SK-MEL-5 (cell line): ENCODE data around the gene OSBPL6. TPM values are rescaled to one million over a fixed set of nuclear protein-coding genes. Genes with fewer than 3 reads are reported as not detected.
A peak's percentile ranks its signal among the peaks of the same experiment; 100 is the strongest.
"Not testable (repeated sequence)": the region's sequence is repeated elsewhere in the genome, so short reads cannot be mapped to it uniquely, and the experiment has no call there.

Experiments
- DNase-seq: peaks from one replicate; pipeline ENCODE4 v3.0.0-alpha.2; 2016; ENCODE audit warnings: low read depth, low spot score
- in situ Hi-C: cut with HindIII; loops from 2 replicates; pipeline ENCODE4 v1.10.0; 2016; ENCODE audit warnings: low sequenced_read_pairs, high pct_unique_total_duplicates, low pct_unique_long_range_greater_than_20kb
- total RNA-seq: library from RNA; depleted of rRNA; stranded (reverse); fragments of >200 nt; shearing (Covaris generic); gene quantifications from 2 replicates; pipeline ENCODE4 v1.2.3, GENCODE V29; 2014

OSBPL6 gene
- total RNA-seq, 1 experiment from 2014 or later = 5.1 TPM

DNA sequence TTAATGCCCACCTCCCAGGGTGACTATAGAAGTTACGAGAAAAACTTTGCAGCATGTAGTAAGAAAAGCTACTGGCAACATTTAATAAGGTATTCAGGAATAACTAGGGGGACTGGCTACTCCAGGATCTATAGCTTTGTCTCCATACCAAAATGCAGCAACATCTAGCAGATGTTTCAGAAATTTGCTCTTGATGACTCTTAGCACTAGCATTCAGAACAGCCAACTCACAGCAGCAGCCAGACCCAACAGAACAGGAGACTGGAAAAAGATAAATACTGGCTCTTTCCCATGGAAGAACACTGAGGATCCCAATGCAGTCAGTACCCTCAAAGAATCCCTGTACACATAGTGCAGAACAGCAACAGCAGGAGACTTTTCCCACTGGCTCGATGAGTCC, 151.6 kb downstream of the OSBPL6 start:
- in situ Hi-C loops = no loop called here
- no peak for DNase-seq

DNA sequence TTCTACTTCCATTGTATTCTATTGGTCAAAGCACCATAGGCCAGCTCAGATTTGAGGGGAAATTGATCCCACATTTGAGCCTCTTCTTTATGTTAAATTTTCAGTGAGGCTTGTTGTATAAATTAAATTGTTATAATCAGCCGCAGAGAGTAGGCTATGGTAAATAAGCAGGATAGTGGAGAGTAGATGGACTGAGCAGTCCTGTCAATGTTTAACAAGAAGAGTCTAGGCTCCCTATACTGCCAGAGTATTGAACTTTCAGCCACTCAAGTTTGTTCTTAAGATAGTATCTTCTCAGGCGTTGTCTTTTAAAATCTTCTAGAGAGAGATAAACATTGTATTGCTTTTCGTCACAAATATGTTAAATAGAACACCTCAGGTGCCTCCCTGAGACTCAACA, 155.7 kb downstream of the OSBPL6 start:
- DNase-seq = no peak
- in situ Hi-C loops = no loop called here

DNA sequence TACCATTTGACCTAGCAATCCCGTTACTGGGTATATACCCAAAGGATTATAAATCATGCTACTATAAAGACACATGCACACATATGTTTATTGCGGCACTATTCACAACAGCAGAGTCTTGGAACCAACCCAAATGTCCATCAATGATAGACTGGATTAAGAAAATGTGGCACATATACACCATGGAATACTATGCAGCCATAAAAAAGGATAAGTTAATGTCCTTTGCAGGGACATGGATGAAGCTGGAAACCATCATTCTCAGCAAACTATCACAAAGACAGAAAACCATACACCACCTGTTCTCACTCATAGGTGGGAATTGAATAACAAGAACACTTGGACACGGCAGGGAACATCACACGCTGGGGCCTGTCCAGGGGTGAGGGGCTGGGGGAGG, 163.4 kb downstream of the OSBPL6 start:
- in situ Hi-C loops, DNase-seq: not testable (repeated sequence)

DNA sequence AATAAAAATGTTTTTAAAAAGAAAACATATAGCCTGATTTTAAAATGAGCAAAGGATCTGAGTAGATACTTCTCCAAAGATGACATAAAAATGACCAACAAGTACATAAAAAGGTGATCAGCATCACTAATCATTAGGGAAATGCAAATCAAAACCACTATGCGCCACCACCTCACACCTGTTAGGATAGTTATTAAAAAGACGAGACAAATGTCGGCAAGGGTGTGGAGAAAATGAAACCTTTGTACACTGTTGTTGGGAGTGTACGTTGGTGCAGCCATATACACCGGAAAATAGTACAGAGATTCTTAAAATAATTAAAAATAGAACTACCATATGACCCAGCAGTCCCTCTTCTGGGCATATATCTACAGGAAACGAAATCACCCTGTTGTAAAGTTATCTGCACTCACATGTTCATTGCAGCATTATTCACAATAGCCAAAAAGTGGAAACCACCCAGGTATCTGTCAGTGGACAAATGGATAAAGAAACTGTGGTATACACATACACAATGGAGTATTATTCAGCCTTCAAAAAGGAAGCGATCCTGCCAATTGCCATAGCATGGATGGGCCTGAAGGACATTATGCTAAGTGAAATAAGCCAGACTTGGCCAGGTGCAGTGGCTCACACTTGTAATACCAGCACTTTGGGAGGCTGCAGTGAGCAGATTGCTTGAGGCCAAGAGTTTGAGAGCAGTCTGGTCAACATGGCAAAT, 165.0 kb downstream of the OSBPL6 start:
- in situ Hi-C loops = no loop called here
- no peak for DNase-seq

DNA sequence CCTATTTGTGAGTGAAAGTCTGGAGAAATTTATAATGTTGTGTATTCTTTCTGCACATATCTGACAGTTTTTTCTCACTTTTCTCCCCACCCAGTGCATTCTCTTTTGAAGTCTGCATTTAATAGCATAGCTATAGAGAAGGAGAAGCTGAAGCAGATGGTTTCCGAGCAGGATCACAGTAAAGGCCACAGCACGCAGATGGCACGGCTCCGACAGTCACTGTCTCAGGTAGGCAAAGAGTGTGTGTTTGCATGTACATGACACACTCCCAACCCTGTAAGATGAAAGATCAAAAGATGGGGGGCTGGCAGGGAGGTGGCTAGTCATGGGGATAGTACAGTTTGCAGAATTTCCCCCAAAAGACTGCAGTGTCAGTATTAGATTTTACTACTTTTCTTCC, 167.3 kb downstream of the OSBPL6 start:
- no peak for DNase-seq
- in situ Hi-C loops = no loop called here

DNA sequence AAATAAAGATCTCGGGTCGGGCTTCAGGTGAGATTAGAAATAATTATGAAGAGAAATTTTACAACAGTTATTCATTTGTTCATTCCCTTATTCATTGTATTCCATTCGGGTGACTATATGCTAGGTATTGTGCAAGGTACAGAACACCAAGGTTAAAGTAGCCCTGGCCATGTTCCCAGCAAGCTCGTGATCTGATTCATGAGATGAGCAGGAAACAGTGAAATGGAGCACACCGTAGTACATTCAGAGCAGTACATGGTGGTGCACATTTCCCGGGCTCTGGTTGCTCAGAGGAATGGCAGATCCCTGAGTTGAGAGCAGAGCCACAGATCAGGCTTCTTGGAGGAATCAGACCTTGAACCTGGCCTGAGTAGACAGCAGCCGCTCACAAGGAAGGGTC, 168.9 kb downstream of the OSBPL6 start:
- in situ Hi-C loops = no loop called here
- peak; percentile 13 for DNase-seq

DNA sequence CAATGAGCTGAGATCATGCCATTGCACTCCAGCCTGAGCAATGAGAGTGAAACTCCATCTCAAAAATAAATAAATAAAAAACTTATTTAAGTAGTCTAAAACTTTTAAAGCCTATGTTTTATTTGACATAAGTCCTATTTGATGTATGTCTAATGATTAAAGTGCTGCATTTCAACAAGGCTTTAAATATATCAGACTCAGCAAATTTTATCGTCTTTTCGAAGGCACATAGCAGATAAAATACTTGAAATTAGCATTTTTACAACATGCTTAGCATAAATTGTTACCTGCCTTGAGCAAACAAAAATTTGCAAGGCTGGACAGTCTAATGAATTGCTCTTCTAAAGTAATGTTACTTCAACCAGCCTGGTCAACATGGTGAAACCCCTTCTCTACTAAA, 170.8 kb downstream of the OSBPL6 start:
- no peak for DNase-seq

DNA sequence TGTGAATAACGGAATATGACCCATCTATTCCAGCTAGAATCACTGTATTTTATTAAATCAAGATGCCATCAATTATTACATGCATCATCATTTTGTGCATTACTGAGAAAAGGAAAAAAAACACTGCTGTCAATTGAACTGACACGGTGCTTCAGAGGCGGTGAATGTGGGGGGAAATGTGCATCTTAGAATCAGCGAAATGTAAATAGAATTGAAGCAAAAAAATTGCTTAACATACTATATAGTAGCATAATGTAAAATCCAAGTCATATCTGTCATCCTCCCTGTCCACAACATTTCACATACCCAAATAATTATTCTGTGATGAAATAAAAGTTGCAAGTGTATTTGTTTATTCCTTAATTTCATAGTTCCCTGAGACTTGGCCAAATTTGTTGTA, 172.1 kb downstream of the OSBPL6 start:
- no peak for DNase-seq
- in situ Hi-C loops = no loop called here

More for the DNA sequence above, 170.8 kb downstream of the OSBPL6 start:
- in situ Hi-C loops = no loop called here

DNA sequence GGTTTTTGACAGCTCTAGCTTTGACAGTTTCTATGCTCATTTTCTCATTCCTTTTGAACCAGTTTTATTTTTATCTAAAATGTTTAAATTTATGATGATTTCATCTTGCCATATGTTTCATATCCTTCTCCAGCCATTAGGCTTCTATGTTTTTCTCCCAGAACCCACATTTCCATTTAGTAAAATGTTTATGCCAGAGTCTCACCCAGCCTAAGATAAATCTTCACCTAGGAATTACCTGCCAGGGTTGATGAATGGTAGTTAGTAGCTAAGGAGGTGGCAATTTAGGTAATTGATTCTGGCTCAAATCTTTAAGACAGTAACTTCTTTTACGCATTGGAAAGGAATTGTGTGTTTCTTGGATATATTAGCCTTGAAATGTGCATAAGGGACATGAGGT, 173.0 kb downstream of the OSBPL6 start:
- no peak for DNase-seq
- in situ Hi-C loops = no loop called here

DNA sequence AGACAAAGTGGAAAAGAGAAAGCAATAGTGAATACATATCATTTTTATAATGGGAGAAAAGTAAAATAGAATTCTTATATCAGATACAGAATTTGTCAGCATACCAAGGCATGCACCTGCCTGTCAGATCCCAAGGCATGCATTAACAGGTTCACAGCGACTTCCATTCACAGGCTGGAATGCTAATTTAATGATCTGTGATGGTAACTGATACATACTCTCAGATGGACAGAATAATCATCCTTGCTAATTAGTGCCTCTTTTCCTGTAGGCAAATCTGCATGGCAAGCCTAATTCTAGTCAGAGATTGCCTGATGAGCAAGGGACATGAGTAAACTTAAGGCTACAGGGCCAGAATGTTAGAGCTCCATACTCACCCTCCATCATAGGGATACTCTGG, 180.6 kb downstream of the OSBPL6 start:
- in situ Hi-C loops = no loop called here

DNA sequence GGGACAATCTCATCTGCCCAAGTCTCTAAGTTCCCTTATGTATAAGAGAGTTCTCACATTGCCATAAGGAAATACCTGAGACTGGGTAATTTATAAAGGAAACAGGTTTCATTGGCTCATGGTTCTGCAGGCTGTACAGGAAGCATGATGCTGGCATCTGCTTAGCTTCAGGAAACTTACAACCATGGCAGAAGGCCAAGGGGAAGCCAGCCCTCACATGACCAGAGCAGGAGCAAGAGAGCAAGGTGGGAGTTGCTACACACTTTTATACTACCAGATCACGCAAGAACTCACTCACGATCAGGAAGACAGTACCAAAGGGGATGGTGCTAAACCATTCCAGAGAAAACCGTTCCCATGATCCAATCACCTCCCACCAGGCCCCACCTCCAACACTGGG, 182.7 kb downstream of the OSBPL6 start:
- in situ Hi-C loops = no loop called here
- no peak for DNase-seq

More for the DNA sequence above, 180.6 kb downstream of the OSBPL6 start:
- DNase-seq = no peak

DNA sequence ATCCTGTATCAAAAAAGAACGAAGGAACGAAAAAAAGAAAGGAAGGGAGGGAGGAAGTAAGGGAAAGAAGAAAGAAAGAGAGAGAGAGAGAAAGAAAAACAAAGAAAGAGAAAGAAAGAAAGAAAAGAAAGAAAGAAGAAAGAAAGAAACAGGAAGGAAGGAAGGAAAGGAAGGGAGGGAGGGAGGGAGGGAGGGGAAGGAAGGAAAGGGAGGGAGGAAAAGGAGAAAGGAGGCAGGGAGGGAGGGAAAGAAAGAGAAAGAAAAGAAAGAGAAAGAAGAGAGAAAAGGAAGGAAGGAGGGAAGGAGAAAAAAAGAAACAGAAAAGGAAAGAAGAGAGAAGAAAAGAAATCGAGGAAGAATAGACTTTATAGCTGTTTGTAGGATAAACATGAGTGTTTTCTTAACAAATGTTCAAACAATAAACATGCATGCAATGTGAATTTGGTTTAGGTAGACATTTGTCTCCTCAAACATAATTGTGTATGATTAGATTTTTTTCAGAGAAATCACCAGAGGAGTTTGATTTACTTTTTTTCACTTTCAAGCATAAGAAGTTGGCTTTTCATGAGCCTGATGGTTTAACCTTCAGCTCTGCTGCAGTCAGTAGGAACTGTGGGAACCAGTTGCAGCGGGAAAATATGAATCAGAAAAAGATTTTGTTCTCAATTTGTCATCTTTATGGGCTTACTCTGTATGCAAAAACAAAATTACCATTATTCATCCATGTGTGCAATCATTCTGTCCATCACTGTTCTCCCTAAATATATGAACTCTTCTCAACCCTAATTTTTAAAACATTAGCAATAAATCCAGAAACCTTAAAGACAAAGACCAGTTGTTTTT, 185.1 kb downstream of the OSBPL6 start:
- no peak for DNase-seq
- in situ Hi-C loops = no loop called here

DNA sequence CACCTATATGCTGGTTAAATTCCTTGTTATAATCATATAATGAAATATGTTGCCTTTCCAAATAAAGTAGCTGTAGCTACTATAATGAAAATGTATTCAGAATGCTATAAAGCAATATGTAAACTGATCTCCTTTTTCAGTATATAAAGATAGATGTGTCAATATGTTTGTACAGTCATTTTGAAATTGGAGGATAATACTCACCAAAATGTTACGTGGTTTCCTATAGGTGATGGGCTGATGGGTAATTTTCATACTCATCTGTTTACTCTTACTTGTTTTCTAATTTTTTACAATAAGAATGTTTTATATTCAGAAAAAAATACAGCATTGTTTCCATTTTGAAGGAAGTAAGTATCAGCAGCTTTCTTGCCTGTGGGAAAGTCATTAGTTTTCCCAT, 186.5 kb downstream of the OSBPL6 start:
- in situ Hi-C loops = no loop called here
- DNase-seq = no peak

DNA sequence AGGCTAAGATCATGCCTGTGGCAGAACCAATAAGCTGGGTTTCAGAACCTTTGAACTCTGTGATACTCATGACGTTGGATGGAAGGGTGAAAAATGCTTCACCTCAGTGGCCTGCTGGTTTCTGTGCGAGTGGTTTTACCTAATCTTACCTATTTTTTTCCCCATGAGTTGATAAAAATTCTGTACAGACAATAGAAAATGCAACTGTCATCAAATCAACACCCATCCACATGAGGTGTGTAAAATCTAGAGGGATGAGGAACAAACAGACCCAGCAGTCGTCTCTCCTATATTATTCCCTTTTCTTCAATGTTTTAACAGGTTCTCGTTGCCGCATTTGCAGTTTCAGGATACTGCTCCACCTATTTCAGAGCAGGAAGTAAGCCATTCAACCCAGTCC, 189.4 kb downstream of the OSBPL6 start:
- DNase-seq = no peak

DNA sequence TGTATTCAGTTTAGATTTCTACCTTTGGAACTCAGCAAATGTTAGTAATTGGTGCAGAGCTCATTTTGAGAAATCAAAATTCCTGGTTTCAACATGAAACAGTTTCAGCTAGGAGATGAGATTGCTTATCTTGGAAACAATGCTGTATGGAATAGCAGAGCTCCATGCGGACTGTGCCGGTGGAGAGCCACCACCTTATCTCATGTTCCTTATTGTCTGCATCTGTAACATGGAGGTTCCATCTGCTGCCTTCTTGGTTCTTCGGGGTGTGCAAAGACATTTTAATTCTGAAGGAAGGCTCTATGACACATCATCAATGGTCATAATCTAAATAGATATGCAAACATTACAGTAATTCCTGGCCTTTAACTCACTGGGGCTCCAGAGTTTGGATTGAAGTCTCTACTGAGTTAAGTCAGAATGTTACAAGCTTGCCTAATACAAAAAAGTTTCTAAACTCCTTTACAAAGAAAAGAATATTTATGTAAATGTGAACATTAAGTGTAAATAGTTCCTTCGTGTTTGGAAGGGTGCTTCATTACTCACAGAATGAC, 191.4 kb downstream of the OSBPL6 start:
- no peak for DNase-seq
- in situ Hi-C loops = no loop called here

More for the DNA sequence above, 189.4 kb downstream of the OSBPL6 start:
- in situ Hi-C loops = no loop called here

DNA sequence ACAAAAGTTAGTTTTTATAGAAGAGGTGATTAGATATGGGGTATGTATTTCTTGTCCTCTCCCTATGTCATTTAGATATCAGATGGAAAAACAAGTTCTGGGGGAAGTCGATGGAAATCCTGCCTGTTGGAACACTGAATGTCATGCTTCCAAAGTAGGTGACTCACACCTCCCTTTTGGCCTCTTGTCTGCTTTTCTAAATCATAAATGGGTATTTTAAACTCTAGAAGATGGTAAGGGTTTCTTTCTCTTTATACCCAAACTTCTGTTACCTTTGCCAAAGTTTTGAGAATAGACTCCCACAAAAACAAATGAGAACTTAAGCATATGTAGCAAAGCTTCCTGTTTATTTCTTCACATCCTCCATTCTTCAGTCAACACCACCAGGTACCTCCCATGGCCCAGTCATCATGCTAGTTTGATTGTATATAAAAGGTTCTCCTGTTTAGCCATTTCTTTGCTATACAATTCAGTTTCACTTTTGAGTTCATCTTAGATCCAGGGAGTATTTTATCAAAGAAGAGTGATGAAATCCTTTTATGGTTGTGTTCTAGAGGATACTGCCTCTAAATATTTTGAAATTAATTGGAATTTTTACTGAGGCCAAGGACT, 192.8 kb downstream of the OSBPL6 start:
- in situ Hi-C loops = no loop called here
- no peak for DNase-seq

DNA sequence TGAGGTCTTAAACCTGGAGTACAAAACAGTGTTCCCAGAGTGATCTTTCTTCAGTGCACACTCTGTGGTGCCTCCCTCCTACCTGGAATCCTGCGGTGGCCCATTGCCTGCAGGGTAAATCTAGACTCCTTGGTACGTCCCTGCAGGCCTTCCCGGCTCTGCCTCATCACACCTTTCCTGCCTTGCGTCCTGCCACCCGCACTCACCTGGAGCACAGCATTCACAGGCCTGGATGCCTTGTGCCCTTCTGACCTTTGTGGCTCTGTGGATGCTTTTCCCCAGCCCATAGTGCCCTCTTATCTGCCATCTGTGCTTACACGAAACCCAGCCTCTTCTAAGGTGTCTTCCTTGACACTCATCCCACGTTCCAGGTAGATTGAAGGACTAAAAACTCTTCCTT, 194.0 kb downstream of the OSBPL6 start:
- DNase-seq = no peak
- in situ Hi-C loops = no loop called here

DNA sequence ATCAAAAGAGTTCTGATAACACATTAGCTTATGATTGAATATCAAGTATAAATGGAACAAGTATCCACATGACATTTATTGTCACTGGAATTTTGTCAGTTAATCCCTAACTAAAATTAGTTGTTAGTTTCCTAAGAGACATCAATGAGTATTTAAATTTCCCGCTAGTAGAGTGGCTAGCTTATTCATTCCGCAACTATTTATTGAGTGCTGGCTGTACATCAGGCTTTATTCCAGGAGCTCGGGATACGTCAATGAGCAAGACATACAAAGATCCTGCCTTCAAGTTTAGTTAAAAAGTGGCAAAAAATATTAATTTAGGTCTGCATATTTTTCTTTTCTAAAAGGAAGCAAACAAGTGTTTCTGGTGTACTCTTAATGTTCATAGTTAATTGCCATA, 197.4 kb downstream of the OSBPL6 start:
- no peak for DNase-seq
- in situ Hi-C loops = no loop called here
